Uterus (tissue), 4 donors: ENCODE data around the gene STIM2. TPM values are rescaled to one million over a fixed set of nuclear protein-coding genes. Genes with fewer than 3 reads are reported as not detected.

ENCODE experiments used
- DNase-seq, 2 donors: peaks; one replicate each; pipeline ENCODE4 v3.0.0-alpha.2; 2019 to 2020
- H3K27ac ChIP-seq, 2 donors: fragments of 200-600 bp; sonication (generic); 1 replicate in 1 of 2; 2 replicates in 1 of 2; pipeline ENCODE4 v1.5.1; 2016 to 2018
- H3K27me3 ChIP-seq, 2 donors: fragments of 200-600 bp; sonication (generic); one replicate each; pipeline ENCODE4 v1.5.1; 2018 to 2019; ENCODE audit warnings: control low read depth in 1 of 2
- H3K36me3 ChIP-seq, 2 donors: fragments of 200-600 bp; sonication (generic); one replicate each; pipeline ENCODE4 v1.5.1; 2019; ENCODE audit warnings: control low read depth in 1 of 2
- H3K4me1 ChIP-seq, 2 donors: fragments of 200-600 bp; sonication (generic); one replicate each; pipeline ENCODE4 v1.5.1; 2018 to 2019; ENCODE audit warnings: control low read depth in 1 of 2
- H3K4me3 ChIP-seq, 2 donors: fragments of 200-600 bp; sonication (generic); 1 replicate in 1 of 2; 2 replicates in 1 of 2; pipeline ENCODE4 v1.5.1; 2018 to 2019; ENCODE audit warnings: mild to moderate bottlenecking in 1 of 2
- H3K9me3 ChIP-seq, 2 donors: fragments of 200-600 bp; sonication (generic); one replicate each; pipeline ENCODE4 v1.5.1; 2019; ENCODE audit warnings: control low read depth in 1 of 2
- CTCF ChIP-seq, 4 experiments: fragments of 200-600 bp in 2 of 4; fragments of 450-650 bp in 2 of 4; sonication (generic) in 2 of 4; IDR thresholded peaks; one replicate each; pipeline ENCODE4 v1.5.1; 2016 to 2019; ENCODE audit warnings: antibody characterized with exemption in 4 of 4, mild to moderate bottlenecking in 2 of 4, moderate library complexity in 1 of 4
- POLR2A ChIP-seq, 2 donors: fragments of 450-650 bp; IDR thresholded peaks; one replicate each; pipeline ENCODE4 v1.6.1; 2016; ENCODE audit warnings: antibody characterized with exemption in 2 of 2, mild to moderate bottlenecking in 1 of 2, moderate library complexity in 1 of 2
- intact Hi-C: fragments of 100-400 bp; cut with DNase I; formaldehyde crosslinking; loops from one replicate; pipeline ENCODE4 v1.15.1; 2023; ENCODE audit warnings: low total_unique reads
- total RNA-seq, 4 donors: library from RNA; depleted of rRNA in 3 of 4; stranded (reverse); fragments of >200 nt in 3 of 4; gene quantifications; one replicate each; pipeline versions ENCODE4 v1.1.0 to v1.2.4, GENCODE V29; 2014 to 2023
- donor health status: DM: yes; HTN: yes; CAD: no.

STIM2 gene
- total RNA-seq, 4 donors from 2014 or later = 27.9 to 38.2 (median 29.4) TPM

DNA sequence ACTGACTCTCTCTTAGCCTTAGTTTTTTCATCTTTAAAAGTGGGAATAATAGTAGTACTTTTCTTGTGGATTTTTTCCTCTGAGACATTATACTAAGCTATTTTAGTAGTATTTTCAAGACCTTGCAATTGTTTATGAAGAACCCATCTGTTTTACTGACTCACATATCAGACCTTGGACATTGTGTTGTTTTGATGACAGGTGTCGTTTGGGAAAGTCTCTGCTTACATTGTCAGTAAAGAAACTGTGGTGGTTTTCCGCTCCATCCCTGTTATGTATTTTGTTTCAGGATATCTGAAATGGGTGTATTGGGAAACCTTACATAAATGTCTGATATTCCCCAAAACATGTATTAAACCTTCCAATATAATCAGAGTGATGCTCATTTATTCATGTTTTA lies 92.2 kb downstream of the STIM2 start:
- no peaks in the 10 kb centered on the region for H3K9me3 ChIP-seq
- H3K36me3 ChIP-seq = no peaks in the 10 kb centered on the region
- no peak overlapping the region for H3K27ac ChIP-seq
- no peak overlapping the region for H3K4me3 ChIP-seq
- no peaks in the 10 kb centered on the region for H3K27me3 ChIP-seq
- DNase-seq = no peak
- intact Hi-C loops = no loop called here
- TF ChIP-seq POLR2A (IDR thresholded peaks at IDR 0.05) = no peak
- TF ChIP-seq CTCF (IDR thresholded peaks at IDR 0.05) = no peak
- no peaks in the 10 kb centered on the region for H3K4me1 ChIP-seq

DNA sequence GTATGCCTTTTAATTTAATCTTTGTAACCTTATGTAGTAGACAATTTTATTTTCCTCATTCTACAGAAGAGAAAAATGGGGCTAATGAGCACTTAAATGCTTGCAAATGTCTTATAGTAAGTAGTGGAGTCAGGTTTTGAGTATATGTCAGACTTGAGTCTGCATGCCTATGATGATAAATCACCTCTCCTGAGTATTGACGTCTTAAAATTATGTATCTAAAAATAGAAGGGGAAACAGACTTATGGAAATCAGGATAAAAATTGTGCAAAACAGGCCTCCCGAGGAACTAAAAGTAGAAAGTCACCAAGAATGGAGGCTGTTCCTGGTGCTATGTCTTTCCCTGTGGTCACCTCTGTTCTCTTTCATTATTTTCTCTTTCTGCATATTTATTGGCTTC lies 92.7 kb downstream of the STIM2 start:
- no peak for TF ChIP-seq CTCF (IDR thresholded peaks at IDR 0.05)
- TF ChIP-seq POLR2A (IDR thresholded peaks at IDR 0.05) = no peak
- Histone ChIP-seq H3K27me3 (no peaks in the 10 kb centered on the region), H3K9me3 (no peaks in the 10 kb centered on the region), H3K27ac (no peak overlapping the region), H3K4me1 (no peaks in the 10 kb centered on the region), H3K36me3 (no peaks in the 10 kb centered on the region), H3K4me3 (no peak overlapping the region)
- intact Hi-C loops = no loop called here
- no peak for DNase-seq

DNA sequence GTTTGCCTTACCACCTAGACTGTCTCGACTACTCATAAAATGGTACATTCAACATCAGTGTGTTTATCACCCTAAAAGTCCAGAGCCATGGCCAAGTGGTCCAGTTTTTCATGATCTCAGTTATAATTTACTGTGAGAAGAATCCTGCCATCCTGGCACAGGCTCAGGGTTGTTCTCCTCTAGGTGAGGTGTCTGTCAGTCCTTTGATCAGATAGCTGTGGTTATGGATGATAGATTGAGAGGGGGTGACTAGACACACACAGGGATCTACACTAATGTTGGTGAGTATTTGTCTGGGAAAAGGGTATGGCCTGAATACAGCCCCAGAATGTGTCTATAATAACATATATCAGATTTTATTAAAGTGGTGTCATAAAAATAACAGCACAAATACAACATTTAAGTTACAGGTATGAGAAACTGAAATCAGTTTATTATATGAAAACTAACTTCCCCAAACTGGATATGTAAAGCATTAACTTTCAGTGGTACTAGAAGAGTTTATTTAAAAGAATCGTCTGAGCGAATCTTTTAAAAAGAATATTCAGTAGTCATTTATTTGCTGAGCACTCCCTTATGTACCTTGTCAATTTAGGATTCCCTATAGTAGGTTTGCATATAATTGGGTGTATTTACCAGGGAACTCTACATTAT lies 93.3 kb downstream of the STIM2 start:
- Histone ChIP-seq H3K36me3 (no peaks in the 10 kb centered on the region), H3K27ac (no peak overlapping the region), H3K9me3 (no peaks in the 10 kb centered on the region), H3K27me3 (no peaks in the 10 kb centered on the region), H3K4me1 (no peaks in the 10 kb centered on the region), H3K4me3 (no peak overlapping the region)
- intact Hi-C loops = no loop called here
- no peak for DNase-seq
- TF ChIP-seq CTCF (IDR thresholded peaks at IDR 0.05) (no peak), POLR2A (IDR thresholded peaks at IDR 0.05) (no peak)

- no peak for TF ChIP-seq CTCF (IDR thresholded peaks at IDR 0.05)
- TF ChIP-seq POLR2A (IDR thresholded peaks at IDR 0.05) = no peak
- H3K4me3 ChIP-seq = no peak overlapping the region
- intact Hi-C loops = no loop called here
These were observed 94.6 kb downstream of the STIM2 start for GRCh38 chr4:26955241-26955640.

GRCh38 chr4:26958925-26959653 lies 98.4 kb downstream of the STIM2 start:
- no peak overlapping the region for H3K27ac ChIP-seq
- no peak overlapping the region for H3K4me3 ChIP-seq
- H3K36me3 ChIP-seq = no peaks in the 10 kb centered on the region
- TF ChIP-seq POLR2A (IDR thresholded peaks at IDR 0.05) (no peak), CTCF (IDR thresholded peaks at IDR 0.05) (no peak)
- DNase-seq = no peak
- no peaks in the 10 kb centered on the region for H3K4me1 ChIP-seq
- H3K9me3 ChIP-seq = no peaks in the 10 kb centered on the region
- no peaks in the 10 kb centered on the region for H3K27me3 ChIP-seq
- intact Hi-C loops = no loop called here

More at GRCh38 chr4:26955241-26955640, 94.6 kb downstream of the STIM2 start:
- H3K4me1 ChIP-seq = no peaks in the 10 kb centered on the region
- no peaks in the 10 kb centered on the region for H3K27me3 ChIP-seq
- no peak overlapping the region for H3K27ac ChIP-seq
- no peaks in the 10 kb centered on the region for H3K36me3 ChIP-seq
- H3K9me3 ChIP-seq = no peaks in the 10 kb centered on the region
- DNase-seq = no peak
